ENCODE data around the gene NGF.

DNA sequence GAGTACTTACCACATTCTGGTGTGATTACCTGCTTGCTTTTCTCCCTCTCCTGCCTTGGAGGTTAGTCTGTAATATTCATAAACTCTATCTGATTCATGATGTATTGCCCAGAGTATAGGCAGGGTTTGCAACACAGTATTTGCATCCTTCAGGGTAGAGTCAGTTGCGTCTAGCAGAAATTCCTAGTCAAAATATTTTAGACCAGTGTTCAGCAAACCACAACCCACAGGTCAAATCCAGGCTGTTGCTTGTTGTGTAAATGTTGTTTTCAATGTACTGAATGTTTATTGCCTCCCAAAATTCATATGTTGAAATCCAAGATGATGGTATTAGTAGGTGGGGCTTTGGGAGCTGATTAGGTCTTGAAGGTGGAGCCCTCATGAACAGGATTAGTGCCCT, 82.9 kb downstream of the NGF start:
- TF ChIP-seq, protein P1, sequence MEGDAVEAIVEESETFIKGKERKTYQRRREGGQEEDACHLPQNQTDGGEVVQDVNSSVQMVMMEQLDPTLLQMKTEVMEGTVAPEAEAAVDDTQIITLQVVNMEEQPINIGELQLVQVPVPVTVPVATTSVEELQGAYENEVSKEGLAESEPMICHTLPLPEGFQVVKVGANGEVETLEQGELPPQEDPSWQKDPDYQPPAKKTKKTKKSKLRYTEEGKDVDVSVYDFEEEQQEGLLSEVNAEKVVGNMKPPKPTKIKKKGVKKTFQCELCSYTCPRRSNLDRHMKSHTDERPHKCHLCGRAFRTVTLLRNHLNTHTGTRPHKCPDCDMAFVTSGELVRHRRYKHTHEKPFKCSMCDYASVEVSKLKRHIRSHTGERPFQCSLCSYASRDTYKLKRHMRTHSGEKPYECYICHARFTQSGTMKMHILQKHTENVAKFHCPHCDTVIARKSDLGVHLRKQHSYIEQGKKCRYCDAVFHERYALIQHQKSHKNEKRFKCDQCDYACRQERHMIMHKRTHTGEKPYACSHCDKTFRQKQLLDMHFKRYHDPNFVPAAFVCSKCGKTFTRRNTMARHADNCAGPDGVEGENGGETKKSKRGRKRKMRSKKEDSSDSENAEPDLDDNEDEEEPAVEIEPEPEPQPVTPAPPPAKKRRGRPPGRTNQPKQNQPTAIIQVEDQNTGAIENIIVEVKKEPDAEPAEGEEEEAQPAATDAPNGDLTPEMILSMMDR (IDR thresholded peaks at IDR 0.05), result no peak
- TF ChIP-seq POLR2A (IDR thresholded peaks at IDR 0.05), result no peak
